Osteocyte (in vitro differentiated cells): ENCODE data around the gene PGLYRP3. TPM values are rescaled to one million over a fixed set of nuclear protein-coding genes. Genes with fewer than 3 reads are reported as not detected.

Experiments
- DNase-seq: peaks from one replicate; pipeline ENCODE4 v3.0.0; 2021; ENCODE audit warnings: mixed read lengths; ENCODE audit not compliant: unreplicated experiment; ENCODE audit errors: extremely low spot score
- H3K27ac Mint-ChIP-seq: one replicate; pipeline ENCODE4 v1.8.0; 2021; ENCODE audit warnings: mild to moderate bottlenecking, mixed read lengths; ENCODE audit not compliant: unreplicated experiment
- H3K27me3 Mint-ChIP-seq: one replicate; pipeline ENCODE4 v1.8.0; 2021; ENCODE audit warnings: mixed read lengths; ENCODE audit not compliant: unreplicated experiment
- H3K36me3 Mint-ChIP-seq: one replicate; pipeline ENCODE4 v1.8.0; 2021; ENCODE audit warnings: mixed read lengths; ENCODE audit not compliant: unreplicated experiment
- H3K4me1 Mint-ChIP-seq: one replicate; pipeline ENCODE4 v1.8.0; 2021; ENCODE audit warnings: mixed read lengths; ENCODE audit not compliant: unreplicated experiment
- H3K4me3 Mint-ChIP-seq: one replicate; pipeline ENCODE4 v1.8.0; 2021; ENCODE audit warnings: mild to moderate bottlenecking, moderate library complexity, mixed read lengths; ENCODE audit not compliant: unreplicated experiment
- H3K9me3 Mint-ChIP-seq: one replicate; pipeline ENCODE4 v1.8.0; 2021; ENCODE audit warnings: mixed read lengths; ENCODE audit not compliant: unreplicated experiment
- CTCF ChIP-seq: fragments of 200-600 bp; sonication (generic); IDR thresholded peaks from 2 replicates; pipeline ENCODE4 v1.5.0; 2021; ENCODE audit warnings: antibody characterized with exemption, mild to moderate bottlenecking, moderate library complexity
- total RNA-seq: library from RNA; stranded (reverse); gene quantifications from 2 replicates; pipeline ENCODE4 v1.2.1, GENCODE V29; 2021

PGLYRP3 gene
- total RNA-seq, 1 donor from 2014 or later = not detected

- H3K4me3 Mint-ChIP-seq = no peak overlapping the region
- peak; percentile 54 for DNase-seq
- H3K9me3 Mint-ChIP-seq = no peaks in the 10 kb centered on the region
- no peak for TF ChIP-seq CTCF
- no peak overlapping the region for H3K27ac Mint-ChIP-seq
- peaks cover 2% of the 10 kb centered on the region for H3K27me3 Mint-ChIP-seq
- no peaks in the 10 kb centered on the region for H3K36me3 Mint-ChIP-seq
- no peaks in the 10 kb centered on the region for H3K4me1 Mint-ChIP-seq
These were observed 31.3 kb upstream of the PGLYRP3 start for GRCh38 chr1:153343811-153344717.

- Mint-ChIP-seq H3K27ac (no peak overlapping the region), H3K27me3 (no peaks in the 10 kb centered on the region), H3K36me3 (no peaks in the 10 kb centered on the region), H3K4me1 (no peaks in the 10 kb centered on the region), H3K9me3 (no peaks in the 10 kb centered on the region), H3K4me3 (no peak overlapping the region)
- no peak for DNase-seq
- TF ChIP-seq CTCF = no peak
These were observed 30.4 kb upstream of the PGLYRP3 start for GRCh38 chr1:153343040-153343681.

- no peak for TF ChIP-seq CTCF
- H3K9me3 Mint-ChIP-seq = no peaks in the 10 kb centered on the region
- H3K36me3 Mint-ChIP-seq = no peaks in the 10 kb centered on the region
- no peak overlapping the region for H3K27ac Mint-ChIP-seq
- no peak for DNase-seq
- H3K4me1 Mint-ChIP-seq = no peaks in the 10 kb centered on the region
- no peaks in the 10 kb centered on the region for H3K27me3 Mint-ChIP-seq
- H3K4me3 Mint-ChIP-seq = no peak overlapping the region
These were observed 29.4 kb upstream of the PGLYRP3 start for GRCh38 chr1:153342178-153342577.

GRCh38 chr1:153341431-153341934 lies 28.7 kb upstream of the PGLYRP3 start:
- Mint-ChIP-seq H3K4me3 (no peak overlapping the region), H3K27ac (no peak overlapping the region), H3K4me1 (no peaks in the 10 kb centered on the region), H3K36me3 (no peaks in the 10 kb centered on the region), H3K27me3 (no peaks in the 10 kb centered on the region), H3K9me3 (no peaks in the 10 kb centered on the region)
- TF ChIP-seq CTCF = no peak
- DNase-seq = peak; percentile 65

- H3K4me3 Mint-ChIP-seq = no peak overlapping the region
- H3K27ac Mint-ChIP-seq = no peak overlapping the region
- no peak for TF ChIP-seq CTCF
- H3K4me1 Mint-ChIP-seq = no peaks in the 10 kb centered on the region
- DNase-seq = peak; percentile 76
- no peaks in the 10 kb centered on the region for H3K9me3 Mint-ChIP-seq
- H3K36me3 Mint-ChIP-seq = no peaks in the 10 kb centered on the region
- H3K27me3 Mint-ChIP-seq = no peaks in the 10 kb centered on the region
These were observed 27.6 kb upstream of the PGLYRP3 start for GRCh38 chr1:153340356-153340755.
